SK-N-SH treated with all-trans-retinoic acid at 6 μM for 48 hours (cell line): ENCODE measurements around the gene SMAD3.

Source experiments
- ATAC-seq: fragments of 200-7000 bp; cut with Tn5 transposase; 3 replicates; pipeline ENCODE4 v1.9.1; 2020; ENCODE audit warnings: mild to moderate bottlenecking, moderate library complexity
- BACH2 ChIP-seq: fragments of 250-450 bp; sonication (Bioruptor Pico); IDR thresholded peaks from 2 replicates; pipeline ENCODE4 v1.9.0; 2021; ENCODE audit warnings: mild to moderate bottlenecking, borderline replicate concordance
- CSDC2 ChIP-seq: fragments of 250-450 bp; sonication (Bioruptor Pico); IDR thresholded peaks from 2 replicates; pipeline ENCODE4 v1.5.0; 2020; ENCODE audit warnings: mild to moderate bottlenecking, moderate library complexity
- ESRRG ChIP-seq: fragments of 250-450 bp; sonication (Bioruptor Pico); IDR thresholded peaks from 2 replicates; pipeline ENCODE4 v1.6.1; 2021; ENCODE audit warnings: mild to moderate bottlenecking
- ISL1 ChIP-seq: fragments of 250-450 bp; sonication (Bioruptor Pico); IDR thresholded peaks from 2 replicates; pipeline ENCODE4 v2.1.2; 2022; ENCODE audit warnings: mild to moderate bottlenecking, moderate library complexity
- OSR1 ChIP-seq: fragments of 250-450 bp; sonication (Bioruptor Pico); IDR thresholded peaks from 2 replicates; pipeline ENCODE4 v1.8.0; 2022; ENCODE audit warnings: moderate library complexity, mild to moderate bottlenecking, inconsistent platforms
- PPARA ChIP-seq: fragments of 250-450 bp; sonication (Bioruptor Pico); IDR thresholded peaks from 2 replicates; pipeline ENCODE4 v1.5.0; 2020; ENCODE audit warnings: mild to moderate bottlenecking, borderline replicate concordance
- SNAI2 ChIP-seq: fragments of 250-450 bp; sonication (Bioruptor Pico); IDR thresholded peaks from 2 replicates; pipeline ENCODE4 v1.5.0; 2020; ENCODE audit warnings: mild to moderate bottlenecking, moderate library complexity
- TCF4 ChIP-seq: fragments of 250-450 bp; sonication (Bioruptor Pico); IDR thresholded peaks from 2 replicates; pipeline ENCODE4 v1.8.0; 2021; ENCODE audit warnings: mild to moderate bottlenecking, moderate library complexity, borderline replicate concordance
- TOX ChIP-seq: fragments of 250-450 bp; sonication (Bioruptor Pico); IDR thresholded peaks from 2 replicates; pipeline ENCODE4 v1.8.0; 2021; ENCODE audit warnings: mild to moderate bottlenecking, moderate library complexity, borderline replicate concordance
- ZC3H10 ChIP-seq: fragments of 250-450 bp; sonication (Bioruptor Pico); IDR thresholded peaks from 2 replicates; pipeline ENCODE4 v1.5.1; 2021; ENCODE audit warnings: mild to moderate bottlenecking, moderate library complexity
- ZFP3 ChIP-seq: fragments of 250-450 bp; sonication (Bioruptor Pico); IDR thresholded peaks from 2 replicates; pipeline ENCODE4 v1.5.0; 2020; ENCODE audit warnings: mild to moderate bottlenecking, moderate library complexity
- ZFP30 ChIP-seq: fragments of 450-650 bp; formaldehyde crosslinking; IDR thresholded peaks from 2 replicates; pipeline ENCODE4 v1.5.0; 2022; ENCODE audit warnings: mild to moderate bottlenecking, moderate library complexity
- ZNF565 ChIP-seq: fragments of 450-650 bp; formaldehyde crosslinking; conservative IDR thresholded peaks from 2 replicates; pipeline ENCODE4 v1.5.0; 2020; ENCODE audit warnings: low read depth, mild to moderate bottlenecking, moderate library complexity
- ZNF8 ChIP-seq: fragments of 450-650 bp; formaldehyde crosslinking; IDR thresholded peaks from 2 replicates; pipeline ENCODE4 v1.5.0; 2020; ENCODE audit warnings: mild to moderate bottlenecking, moderate library complexity
- TF ChIP-seq, protein P1 (sequence below): fragments of 250-450 bp; sonication (Bioruptor Pico); IDR thresholded peaks from 2 replicates; pipeline ENCODE4 v1.8.0; 2020; ENCODE audit warnings: mild to moderate bottlenecking, moderate library complexity, borderline replicate concordance
- TF ChIP-seq, protein P2 (sequence below): fragments of 250-450 bp; sonication (Bioruptor Pico); IDR thresholded peaks from 2 replicates; pipeline ENCODE4 v1.5.1; 2020; ENCODE audit warnings: low read depth, mild to moderate bottlenecking, moderate library complexity
- TF ChIP-seq, protein P3 (sequence below): fragments of 250-450 bp; sonication (Bioruptor Pico); IDR thresholded peaks from 2 replicates; pipeline ENCODE4 v1.8.0; 2021; ENCODE audit warnings: low read depth, mild to moderate bottlenecking, moderate library complexity, borderline replicate concordance
- TF ChIP-seq, protein P4 (sequence below): fragments of 250-450 bp; sonication (Bioruptor Pico); IDR thresholded peaks from 2 replicates; pipeline ENCODE4 v1.5.0; 2020; ENCODE audit warnings: mild to moderate bottlenecking, moderate library complexity

SMAD3 gene

DNA sequence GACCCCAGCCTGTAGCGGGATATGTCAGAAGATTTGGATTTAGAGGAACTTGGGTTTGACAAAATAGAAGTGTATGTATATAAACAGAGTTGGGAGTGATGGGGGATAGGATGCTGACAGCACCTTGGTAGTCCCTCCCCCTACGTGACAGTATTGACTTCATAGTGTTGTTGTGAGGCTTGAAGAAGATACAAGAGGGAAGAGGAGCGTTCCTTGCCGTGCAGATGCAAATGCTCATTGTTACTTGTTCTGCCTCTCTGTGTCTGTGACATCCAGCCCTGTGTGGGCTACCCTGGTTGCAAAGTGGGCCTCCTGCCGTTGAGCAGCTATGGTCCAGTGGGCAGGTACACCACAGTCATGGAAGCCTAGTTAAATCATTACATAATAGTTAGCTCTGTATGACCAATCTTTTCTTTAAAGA, 45.0 kb downstream of the SMAD3 start:
- TF ChIP-seq PPARA (CRISPR knock-in tag) (no peak), TOX (CRISPR knock-in tag) (no peak), TCF4 (CRISPR knock-in tag) (no peak)
- ATAC-seq = no peak

DNA sequence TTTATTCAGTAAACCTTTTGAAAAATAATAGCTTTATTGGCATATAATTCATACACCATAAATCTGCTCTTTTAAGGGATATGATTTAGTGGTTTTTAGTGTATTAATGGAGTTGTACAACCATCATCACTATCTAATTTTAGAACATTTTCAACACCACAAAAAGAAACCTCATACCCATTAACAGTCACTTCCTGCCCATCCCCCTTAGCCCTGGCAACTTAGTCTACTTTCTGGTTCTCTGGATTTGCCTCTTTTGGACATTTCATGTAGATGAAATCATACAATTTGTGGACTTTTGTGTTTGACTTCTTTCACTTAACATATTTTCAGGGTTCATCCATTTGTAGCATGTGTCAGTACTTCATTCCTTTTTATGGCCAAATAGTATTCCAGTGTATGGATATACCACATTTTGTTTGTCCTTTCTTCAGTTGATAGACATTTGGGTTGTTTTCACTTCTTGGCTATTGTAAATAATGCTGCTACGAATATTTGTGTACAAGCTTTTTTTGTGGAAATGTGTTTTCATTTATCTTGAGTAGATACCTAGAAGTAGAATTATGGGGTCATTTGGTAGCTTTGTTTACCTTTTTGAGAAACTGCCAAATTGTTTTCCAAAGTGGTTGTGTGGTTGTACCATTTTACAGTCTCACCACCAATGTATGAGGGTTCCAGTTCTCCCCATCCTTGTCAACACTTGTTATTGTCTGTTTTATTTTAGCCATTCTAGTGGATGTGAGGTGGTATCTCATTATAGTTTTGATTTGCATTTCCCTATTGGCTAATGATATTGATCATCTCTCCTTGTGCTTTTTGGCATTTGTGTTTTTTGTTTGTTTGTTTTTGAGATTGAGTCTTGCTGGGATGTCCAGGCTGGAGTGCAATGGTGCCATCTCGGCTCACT, 45.8 kb downstream of the SMAD3 start:
- no peak for ATAC-seq
- TF ChIP-seq ZC3H10 (CRISPR knock-in tag) = no peak
- TF ChIP-seq ZNF8 (CRISPR knock-in tag) = peak; percentile 99
- TF ChIP-seq, all 23 proteins: peak for 1

DNA sequence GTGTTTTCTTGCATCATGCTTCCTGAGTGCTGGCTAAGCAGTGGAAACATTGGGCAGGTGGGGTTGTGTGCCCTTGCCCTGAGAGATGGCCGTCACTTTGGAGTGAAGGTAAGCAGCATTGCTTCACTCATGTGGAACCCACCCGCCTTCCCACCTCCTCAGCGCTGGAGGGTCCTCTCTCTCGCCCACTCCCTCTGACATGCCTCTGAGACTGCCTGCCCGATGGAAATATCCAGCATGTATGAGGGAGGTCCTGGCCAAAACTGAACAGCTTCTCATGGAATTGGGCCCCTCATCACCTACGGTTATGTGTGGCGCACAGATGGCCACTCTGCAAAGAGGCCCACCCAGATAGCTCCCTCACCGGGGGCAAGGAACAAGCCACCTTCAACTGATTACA, 48.6 kb downstream of the SMAD3 start:
- ATAC-seq = no peak

DNA sequence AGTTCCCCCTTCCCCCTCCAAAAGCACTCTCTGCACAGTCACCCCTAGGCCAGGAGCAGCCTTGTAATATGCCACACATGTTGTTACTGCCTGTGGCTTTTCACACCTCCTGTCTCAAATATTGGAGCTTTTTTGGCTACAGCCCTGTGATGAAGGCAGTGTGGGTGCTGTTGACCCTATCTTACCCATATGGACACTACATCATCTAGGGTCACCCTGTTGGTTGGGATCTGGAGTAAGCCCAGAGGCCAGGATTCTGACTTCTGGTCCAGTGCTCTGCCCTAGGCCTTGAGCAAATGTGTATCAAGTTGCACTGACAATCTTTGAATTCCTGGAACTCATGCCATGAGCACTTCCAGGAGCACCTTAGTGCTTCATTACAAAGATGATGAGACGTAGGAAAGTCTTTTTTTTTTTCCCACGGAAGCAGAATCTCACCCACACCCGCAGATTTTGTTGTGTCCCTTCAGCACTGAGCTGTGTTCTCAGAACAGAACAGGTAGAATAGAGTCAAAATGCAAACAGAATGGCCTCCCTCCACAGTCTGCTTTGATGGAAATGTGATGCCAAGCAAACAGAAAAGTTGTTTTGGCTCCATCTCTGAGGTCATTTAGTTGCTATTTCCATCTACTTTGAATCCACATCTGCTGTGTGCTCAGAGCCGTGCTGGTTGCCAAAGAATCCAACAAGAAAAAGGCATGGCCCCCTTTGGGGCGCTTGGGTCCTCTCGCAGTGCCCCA, 49.6 kb downstream of the SMAD3 start:
- ATAC-seq = peak; percentile 80
- TF ChIP-seq, protein P1, sequence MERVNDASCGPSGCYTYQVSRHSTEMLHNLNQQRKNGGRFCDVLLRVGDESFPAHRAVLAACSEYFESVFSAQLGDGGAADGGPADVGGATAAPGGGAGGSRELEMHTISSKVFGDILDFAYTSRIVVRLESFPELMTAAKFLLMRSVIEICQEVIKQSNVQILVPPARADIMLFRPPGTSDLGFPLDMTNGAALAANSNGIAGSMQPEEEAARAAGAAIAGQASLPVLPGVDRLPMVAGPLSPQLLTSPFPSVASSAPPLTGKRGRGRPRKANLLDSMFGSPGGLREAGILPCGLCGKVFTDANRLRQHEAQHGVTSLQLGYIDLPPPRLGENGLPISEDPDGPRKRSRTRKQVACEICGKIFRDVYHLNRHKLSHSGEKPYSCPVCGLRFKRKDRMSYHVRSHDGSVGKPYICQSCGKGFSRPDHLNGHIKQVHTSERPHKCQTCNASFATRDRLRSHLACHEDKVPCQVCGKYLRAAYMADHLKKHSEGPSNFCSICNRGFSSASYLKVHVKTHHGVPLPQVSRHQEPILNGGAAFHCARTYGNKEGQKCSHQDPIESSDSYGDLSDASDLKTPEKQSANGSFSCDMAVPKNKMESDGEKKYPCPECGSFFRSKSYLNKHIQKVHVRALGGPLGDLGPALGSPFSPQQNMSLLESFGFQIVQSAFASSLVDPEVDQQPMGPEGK (CRISPR knock-in tag) = no peak
- no peak for TF ChIP-seq ZNF8 (CRISPR knock-in tag)
- no peak for TF ChIP-seq ZFP3 (CRISPR knock-in tag)
- TF ChIP-seq ZNF565 (CRISPR knock-in tag) = no peak
- no peak for TF ChIP-seq SNAI2 (CRISPR knock-in tag)
- no peak for TF ChIP-seq BACH2 (CRISPR knock-in tag)
- TF ChIP-seq PPARA (CRISPR knock-in tag) = no peak
- TF ChIP-seq, protein P2, sequence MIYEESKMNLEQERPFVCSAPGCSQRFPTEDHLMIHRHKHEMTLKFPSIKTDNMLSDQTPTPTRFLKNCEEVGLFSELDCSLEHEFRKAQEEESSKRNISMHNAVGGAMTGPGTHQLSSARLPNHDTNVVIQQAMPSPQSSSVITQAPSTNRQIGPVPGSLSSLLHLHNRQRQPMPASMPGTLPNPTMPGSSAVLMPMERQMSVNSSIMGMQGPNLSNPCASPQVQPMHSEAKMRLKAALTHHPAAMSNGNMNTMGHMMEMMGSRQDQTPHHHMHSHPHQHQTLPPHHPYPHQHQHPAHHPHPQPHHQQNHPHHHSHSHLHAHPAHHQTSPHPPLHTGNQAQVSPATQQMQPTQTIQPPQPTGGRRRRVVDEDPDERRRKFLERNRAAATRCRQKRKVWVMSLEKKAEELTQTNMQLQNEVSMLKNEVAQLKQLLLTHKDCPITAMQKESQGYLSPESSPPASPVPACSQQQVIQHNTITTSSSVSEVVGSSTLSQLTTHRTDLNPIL (CRISPR knock-in tag) = no peak

More for the DNA sequence above, 48.6 kb downstream of the SMAD3 start:
- TF ChIP-seq ZC3H10 (CRISPR knock-in tag) = no peak
- TF ChIP-seq ZNF565 (CRISPR knock-in tag) = no peak
- TF ChIP-seq ISL1 (CRISPR knock-in tag) = no peak
- TF ChIP-seq ZNF8 (CRISPR knock-in tag) = no peak
- TF ChIP-seq ZFP3 (CRISPR knock-in tag) = no peak
- TF ChIP-seq, protein P2 (CRISPR knock-in tag) = no peak
- no peak for TF ChIP-seq TCF4 (CRISPR knock-in tag)
- TF ChIP-seq, protein P3, sequence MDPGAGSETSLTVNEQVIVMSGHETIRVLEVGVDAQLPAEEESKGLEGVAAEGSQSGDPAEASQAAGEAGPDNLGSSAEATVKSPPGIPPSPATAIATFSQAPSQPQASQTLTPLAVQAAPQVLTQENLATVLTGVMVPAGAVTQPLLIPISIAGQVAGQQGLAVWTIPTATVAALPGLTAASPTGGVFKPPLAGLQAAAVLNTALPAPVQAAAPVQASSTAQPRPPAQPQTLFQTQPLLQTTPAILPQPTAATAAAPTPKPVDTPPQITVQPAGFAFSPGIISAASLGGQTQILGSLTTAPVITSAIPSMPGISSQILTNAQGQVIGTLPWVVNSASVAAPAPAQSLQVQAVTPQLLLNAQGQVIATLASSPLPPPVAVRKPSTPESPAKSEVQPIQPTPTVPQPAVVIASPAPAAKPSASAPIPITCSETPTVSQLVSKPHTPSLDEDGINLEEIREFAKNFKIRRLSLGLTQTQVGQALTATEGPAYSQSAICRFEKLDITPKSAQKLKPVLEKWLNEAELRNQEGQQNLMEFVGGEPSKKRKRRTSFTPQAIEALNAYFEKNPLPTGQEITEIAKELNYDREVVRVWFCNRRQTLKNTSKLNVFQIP = no peak
- TF ChIP-seq SNAI2 (CRISPR knock-in tag) = no peak
- TF ChIP-seq ESRRG (CRISPR knock-in tag) = no peak
- no peak for TF ChIP-seq OSR1 (CRISPR knock-in tag)
- TF ChIP-seq BACH2 (CRISPR knock-in tag) = no peak
- TF ChIP-seq, protein P1 (CRISPR knock-in tag) = no peak
- TF ChIP-seq ZFP30 (CRISPR knock-in tag) = no peak
- TF ChIP-seq, protein P4, sequence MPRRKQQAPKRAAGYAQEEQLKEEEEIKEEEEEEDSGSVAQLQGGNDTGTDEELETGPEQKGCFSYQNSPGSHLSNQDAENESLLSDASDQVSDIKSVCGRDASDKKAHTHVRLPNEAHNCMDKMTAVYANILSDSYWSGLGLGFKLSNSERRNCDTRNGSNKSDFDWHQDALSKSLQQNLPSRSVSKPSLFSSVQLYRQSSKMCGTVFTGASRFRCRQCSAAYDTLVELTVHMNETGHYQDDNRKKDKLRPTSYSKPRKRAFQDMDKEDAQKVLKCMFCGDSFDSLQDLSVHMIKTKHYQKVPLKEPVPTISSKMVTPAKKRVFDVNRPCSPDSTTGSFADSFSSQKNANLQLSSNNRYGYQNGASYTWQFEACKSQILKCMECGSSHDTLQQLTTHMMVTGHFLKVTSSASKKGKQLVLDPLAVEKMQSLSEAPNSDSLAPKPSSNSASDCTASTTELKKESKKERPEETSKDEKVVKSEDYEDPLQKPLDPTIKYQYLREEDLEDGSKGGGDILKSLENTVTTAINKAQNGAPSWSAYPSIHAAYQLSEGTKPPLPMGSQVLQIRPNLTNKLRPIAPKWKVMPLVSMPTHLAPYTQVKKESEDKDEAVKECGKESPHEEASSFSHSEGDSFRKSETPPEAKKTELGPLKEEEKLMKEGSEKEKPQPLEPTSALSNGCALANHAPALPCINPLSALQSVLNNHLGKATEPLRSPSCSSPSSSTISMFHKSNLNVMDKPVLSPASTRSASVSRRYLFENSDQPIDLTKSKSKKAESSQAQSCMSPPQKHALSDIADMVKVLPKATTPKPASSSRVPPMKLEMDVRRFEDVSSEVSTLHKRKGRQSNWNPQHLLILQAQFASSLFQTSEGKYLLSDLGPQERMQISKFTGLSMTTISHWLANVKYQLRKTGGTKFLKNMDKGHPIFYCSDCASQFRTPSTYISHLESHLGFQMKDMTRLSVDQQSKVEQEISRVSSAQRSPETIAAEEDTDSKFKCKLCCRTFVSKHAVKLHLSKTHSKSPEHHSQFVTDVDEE = no peak
- TF ChIP-seq CSDC2 (CRISPR knock-in tag) = no peak
